Sigmoid colon (tissue), 7 donors: Measurements from ENCODE around the gene TEX54. TPM values are rescaled to one million over a fixed set of nuclear protein-coding genes. Genes with fewer than 3 reads are reported as not detected.

Source experiments
- DNase-seq: peaks from one replicate; pipeline ENCODE4 v3.0.0-alpha.2; 2019
- H3K27ac ChIP-seq, 4 donors: fragments of 200-600 bp; sonication (generic); one replicate each; pipeline ENCODE4 v1.5.1; 2016 to 2019; ENCODE audit warnings: mild to moderate bottlenecking in 1 of 4
- H3K27me3 ChIP-seq, 3 donors: fragments of 200-600 bp; sonication (generic); one replicate each; pipeline ENCODE4 v1.5.1; 2019; ENCODE audit warnings: mild to moderate bottlenecking in 1 of 3
- H3K36me3 ChIP-seq, 4 donors: fragments of 200-600 bp; sonication (generic); one replicate each; pipeline ENCODE4 v1.5.1; 2016 to 2019
- H3K4me1 ChIP-seq, 4 donors: fragments of 200-600 bp; sonication (generic); one replicate each; pipeline ENCODE4 v1.5.1; 2017 to 2019
- H3K4me3 ChIP-seq, 4 donors: fragments of 200-600 bp; sonication (generic); one replicate each; pipeline ENCODE4 v1.5.1; 2017 to 2019; ENCODE audit warnings: mild to moderate bottlenecking in 2 of 4, moderate library complexity in 1 of 4
- H3K9me3 ChIP-seq, 4 donors: fragments of 200-600 bp in 3 of 4; sonication (generic) in 3 of 4; one replicate each; pipeline versions ENCODE4 v1.5.1 to v1.6.1; 2013 to 2019
- EP300 ChIP-seq, 4 donors: sonication (generic); formaldehyde crosslinking; IDR thresholded peaks; one replicate each; pipeline ENCODE4 v1.6.1; 2017; ENCODE audit warnings: antibody characterized with exemption in 4 of 4
- POLR2A ChIP-seq, 2 donors: fragments of 450-650 bp; IDR thresholded peaks; one replicate each; pipeline ENCODE4 v1.6.1; 2016; ENCODE audit warnings: antibody characterized with exemption in 2 of 2, mild to moderate bottlenecking in 2 of 2, moderate library complexity in 2 of 2
- POLR2AphosphoS5 ChIP-seq, 4 donors: sonication (generic); formaldehyde crosslinking; IDR thresholded peaks; one replicate each; pipeline ENCODE4 v1.6.1; 2017; ENCODE audit warnings: antibody characterized with exemption in 4 of 4
- WGBS, 2 donors: extraction: QIAGEN DNeasy Blood & Tissue Kit; methylation state at CpG; one replicate each; pipeline ENCODE4 v1.1.7; 2013; 5-methylcytosine and 5-hydroxymethylcytosine counted together
- intact Hi-C: fragments of 100-400 bp; cut with DNase I; formaldehyde crosslinking; loops from one replicate; pipeline ENCODE4 v1.15.1; 2023
- polyA plus RNA-seq, 3 donors: library from polyadenylated mRNA; stranded (reverse); fragments of 200-250 nt; gene quantifications; one replicate each; pipeline ENCODE4 v1.2.3, GENCODE V29; 2013
- total RNA-seq, 4 donors: library from RNA; depleted of rRNA; stranded (reverse); fragments of >200 nt; gene quantifications; one replicate each; pipeline ENCODE4 v1.1.0, GENCODE V29; 2016
- TF ChIP-seq, protein P1 (sequence below), 4 experiments: fragments of 450-650 bp in 3 of 4; fragments of 200-600 bp in 1 of 4; IDR thresholded peaks; one replicate each; pipeline ENCODE4 v1.5.1; 2016 to 2019; ENCODE audit warnings: antibody characterized with exemption in 4 of 4, mild to moderate bottlenecking in 3 of 4, moderate library complexity in 2 of 4
- donor health status: healthy with polysubstance abuse.
- donor health status: Bipolar disorder and iron deficiency.
- donor health status: healthy.

The TEX54 gene
- total and polyA plus RNA-seq, 7 donors = 2.1 TPM; not detected in 6

DNA sequence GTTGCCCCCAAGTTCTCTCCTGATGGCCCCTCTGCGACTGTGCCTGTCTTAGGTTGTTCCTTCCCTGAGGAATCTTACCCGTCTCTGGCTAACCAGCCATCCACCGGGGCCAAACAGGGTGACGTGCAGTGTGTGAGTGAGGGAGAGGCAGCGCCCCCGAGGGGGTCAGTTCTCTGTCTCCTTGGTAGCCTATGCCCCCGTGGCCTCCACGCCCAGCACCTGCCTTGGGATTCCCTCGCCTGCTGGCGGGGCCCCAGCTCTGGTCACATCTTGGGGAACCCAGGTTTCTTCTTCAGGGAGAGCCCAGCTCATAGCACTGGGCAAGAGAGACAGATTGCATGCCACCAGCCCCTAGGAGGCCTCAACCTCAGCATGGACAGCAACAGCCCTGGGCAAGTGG lies 33.2 kb downstream of the TEX54 start:
- intact Hi-C loops = no loop called here
- Histone ChIP-seq H3K4me1 (peaks cover 0 to 16% (median 13%) of the 10 kb centered on the region in 4 donors), H3K9me3 (no peaks in the 10 kb centered on the region), H3K4me3 (no peak overlapping the region), H3K27ac (no peak overlapping the region), H3K27me3 (no peaks in the 10 kb centered on the region), H3K36me3 (peaks cover 73 to 92% (median 86%) of the 10 kb centered on the region in 4 donors)
- DNase-seq = no peak
- WGBS, 2 donors = 89 to 94% methylated on average over 10 of the region's 10 CpGs
- TF ChIP-seq, protein P1, sequence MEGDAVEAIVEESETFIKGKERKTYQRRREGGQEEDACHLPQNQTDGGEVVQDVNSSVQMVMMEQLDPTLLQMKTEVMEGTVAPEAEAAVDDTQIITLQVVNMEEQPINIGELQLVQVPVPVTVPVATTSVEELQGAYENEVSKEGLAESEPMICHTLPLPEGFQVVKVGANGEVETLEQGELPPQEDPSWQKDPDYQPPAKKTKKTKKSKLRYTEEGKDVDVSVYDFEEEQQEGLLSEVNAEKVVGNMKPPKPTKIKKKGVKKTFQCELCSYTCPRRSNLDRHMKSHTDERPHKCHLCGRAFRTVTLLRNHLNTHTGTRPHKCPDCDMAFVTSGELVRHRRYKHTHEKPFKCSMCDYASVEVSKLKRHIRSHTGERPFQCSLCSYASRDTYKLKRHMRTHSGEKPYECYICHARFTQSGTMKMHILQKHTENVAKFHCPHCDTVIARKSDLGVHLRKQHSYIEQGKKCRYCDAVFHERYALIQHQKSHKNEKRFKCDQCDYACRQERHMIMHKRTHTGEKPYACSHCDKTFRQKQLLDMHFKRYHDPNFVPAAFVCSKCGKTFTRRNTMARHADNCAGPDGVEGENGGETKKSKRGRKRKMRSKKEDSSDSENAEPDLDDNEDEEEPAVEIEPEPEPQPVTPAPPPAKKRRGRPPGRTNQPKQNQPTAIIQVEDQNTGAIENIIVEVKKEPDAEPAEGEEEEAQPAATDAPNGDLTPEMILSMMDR (IDR thresholded peaks at IDR 0.05) = no peak
- TF ChIP-seq POLR2A (IDR thresholded peaks at IDR 0.05) (no peak), EP300 (IDR thresholded peaks at IDR 0.05) (no peak), POLR2AphosphoS5 (IDR thresholded peaks at IDR 0.05) (no peak)

DNA sequence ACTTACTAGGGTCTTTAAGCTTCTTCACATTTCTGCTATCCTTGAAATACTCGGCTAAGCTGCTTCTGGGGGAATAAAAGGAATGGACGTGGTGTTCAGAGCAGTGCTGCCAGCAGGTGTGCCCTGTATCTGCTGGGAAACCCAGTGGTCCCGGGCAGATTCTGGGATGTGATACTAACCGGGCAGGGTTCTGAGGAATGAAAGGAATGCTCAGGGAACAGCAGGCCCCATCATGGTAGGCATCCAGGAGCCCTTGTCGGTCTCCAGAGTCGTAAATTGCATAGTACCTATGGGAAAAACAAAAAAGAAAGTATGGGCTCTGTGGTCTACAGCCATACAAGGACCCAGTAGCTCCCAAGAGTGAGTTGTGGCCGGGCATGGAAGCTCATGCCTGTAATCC lies 36.4 kb downstream of the TEX54 start:
- Histone ChIP-seq H3K4me3 (no peak overlapping the region), H3K27me3 (no peaks in the 10 kb centered on the region), H3K4me1 (peaks cover 0 to 11% (median 10%) of the 10 kb centered on the region in 4 donors), H3K9me3 (no peaks in the 10 kb centered on the region), H3K36me3 (peaks cover 69 to 93% (median 78%) of the 10 kb centered on the region in 4 donors), H3K27ac (no peak overlapping the region)
- intact Hi-C loops = no loop called here
- no peak for DNase-seq
- 91% methylated on average over 7 of the region's 7 CpGs for WGBS, 2 donors
- TF ChIP-seq, protein P1 (IDR thresholded peaks at IDR 0.05) = no peak
- no peak for TF ChIP-seq POLR2AphosphoS5 (IDR thresholded peaks at IDR 0.05)
- no peak for TF ChIP-seq POLR2A (IDR thresholded peaks at IDR 0.05)
- no peak for TF ChIP-seq EP300 (IDR thresholded peaks at IDR 0.05)

DNA sequence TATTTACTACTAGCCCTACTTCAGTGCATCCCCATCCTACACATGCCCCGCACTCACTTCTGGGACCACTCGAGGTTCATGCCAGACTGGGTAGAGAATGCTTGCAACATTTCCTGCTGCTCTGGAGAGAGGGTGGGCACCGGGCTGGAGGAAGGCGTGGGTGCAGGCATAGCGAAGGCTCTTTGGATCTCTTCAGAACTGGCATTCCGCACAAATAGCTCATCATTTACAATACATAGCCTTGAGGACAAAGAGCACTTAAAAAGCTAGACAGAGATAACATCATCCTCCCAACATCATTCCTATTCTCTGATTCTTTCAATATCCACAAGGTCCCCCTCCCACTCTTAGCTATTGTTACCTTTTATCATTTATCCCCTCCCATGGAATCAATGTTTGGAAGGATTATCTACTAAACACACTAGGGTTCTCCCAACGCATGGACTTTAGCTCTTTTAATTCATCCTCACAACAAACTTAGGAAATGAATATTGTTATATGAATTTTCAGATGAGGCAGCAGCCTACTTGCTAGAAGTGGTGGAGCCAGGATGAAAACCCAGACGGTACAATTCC lies 38.4 kb downstream of the TEX54 start:
- WGBS, 2 donors = 93 to 94% methylated on average over 8 of the region's 8 CpGs
- peaks cover 52 to 87% (median 64%) of the 10 kb centered on the region in 4 donors for H3K36me3 ChIP-seq
- H3K4me1 ChIP-seq = peaks cover 0 to 29% (median 24%) of the 10 kb centered on the region in 4 donors
- intact Hi-C loops = loop anchor here (5.0 kb wide), 1 partner anchor 38 kb away; the partner anchor contains the start of genes STX5 and TEX54
- TF ChIP-seq EP300 (IDR thresholded peaks at IDR 0.05) (no peak), POLR2AphosphoS5 (IDR thresholded peaks at IDR 0.05) (no peak), POLR2A (IDR thresholded peaks at IDR 0.05) (no peak)
- TF ChIP-seq, protein P1 (IDR thresholded peaks at IDR 0.05) = no peak
- no peak overlapping the region for H3K4me3 ChIP-seq
- DNase-seq = no peak
- no peaks in the 10 kb centered on the region for H3K27me3 ChIP-seq
- no peak overlapping the region for H3K27ac ChIP-seq
- no peaks in the 10 kb centered on the region for H3K9me3 ChIP-seq

DNA sequence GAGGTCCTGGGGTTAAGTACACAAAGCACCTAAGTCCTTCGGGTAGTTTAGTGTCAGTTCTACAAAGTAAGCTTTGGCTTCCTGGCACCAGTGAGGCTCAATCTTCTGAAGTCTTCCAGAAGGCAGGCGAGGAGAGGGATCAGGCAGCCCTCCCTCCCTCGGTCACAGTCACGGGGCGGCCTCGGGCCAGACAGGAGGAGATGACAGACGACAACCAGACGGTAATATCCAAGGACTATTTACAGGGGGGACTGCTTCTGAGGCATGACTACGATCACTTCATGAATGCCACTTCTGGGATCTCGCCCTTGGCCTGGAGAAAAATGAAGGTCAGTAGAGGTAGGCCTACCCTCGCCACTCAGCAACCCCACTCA lies 40.5 kb downstream of the TEX54 start:
- H3K9me3 ChIP-seq = no peaks in the 10 kb centered on the region
- intact Hi-C loops = loop anchor here (5.0 kb wide), 1 partner anchor 40 kb away; the partner anchor contains the start of genes STX5 and TEX54
- H3K36me3 ChIP-seq = peaks cover 40 to 72% (median 47%) of the 10 kb centered on the region in 4 donors
- H3K4me1 ChIP-seq = peaks cover 0 to 44% (median 38%) of the 10 kb centered on the region in 4 donors
- peak overlapping the region; percentile 83 to 90 (median 87) for H3K27ac ChIP-seq
- peak; percentile 81 for DNase-seq
- 29 to 30% methylated on average over 11 of the region's 11 CpGs for WGBS, 2 donors
- peak overlapping the region; percentile 72 to 97 (median 76) for H3K4me3 ChIP-seq
- no peaks in the 10 kb centered on the region for H3K27me3 ChIP-seq
- TF ChIP-seq POLR2AphosphoS5 (IDR thresholded peaks at IDR 0.05) = no peak
- no peak for TF ChIP-seq POLR2A (IDR thresholded peaks at IDR 0.05)
- TF ChIP-seq, protein P1 (IDR thresholded peaks at IDR 0.05) = no peak
- no peak for TF ChIP-seq EP300 (IDR thresholded peaks at IDR 0.05)
